CD4-positive, alpha-beta T cell treated with Interleukin-6 at 100 ng/mL for 8 hours (primary cell): Measurements from ENCODE around the gene CLASP1.
"Not testable (repeated sequence)": the region's sequence is repeated elsewhere in the genome, so short reads cannot be mapped to it uniquely, and the experiment has no call there.

Experiments used
- DNase-seq: peaks from one replicate; pipeline ENCODE4 v3.0.0-alpha.2; 2020; ENCODE audit warnings: mixed read lengths, low spot score

CLASP1 gene

DNA sequence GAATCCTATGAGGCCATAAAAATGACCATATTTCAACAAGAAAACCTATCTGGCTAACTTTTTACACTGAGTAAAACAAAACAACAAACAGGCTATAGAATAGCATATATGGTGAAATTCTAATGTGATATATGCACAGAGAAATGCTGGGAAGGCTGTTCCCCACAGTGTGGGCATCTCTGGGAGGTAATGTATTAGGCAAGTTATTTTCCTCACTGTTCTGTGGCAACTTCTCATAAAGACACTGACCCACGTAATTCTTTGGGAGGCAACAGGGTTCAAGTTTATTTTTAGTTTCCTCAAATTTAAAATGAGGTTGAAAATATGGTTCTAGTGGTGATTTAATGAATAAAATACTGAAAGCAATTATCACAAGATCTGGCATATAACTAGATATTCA is 71.9 kb downstream of the CLASP1 start:
- no peak for DNase-seq

DNA sequence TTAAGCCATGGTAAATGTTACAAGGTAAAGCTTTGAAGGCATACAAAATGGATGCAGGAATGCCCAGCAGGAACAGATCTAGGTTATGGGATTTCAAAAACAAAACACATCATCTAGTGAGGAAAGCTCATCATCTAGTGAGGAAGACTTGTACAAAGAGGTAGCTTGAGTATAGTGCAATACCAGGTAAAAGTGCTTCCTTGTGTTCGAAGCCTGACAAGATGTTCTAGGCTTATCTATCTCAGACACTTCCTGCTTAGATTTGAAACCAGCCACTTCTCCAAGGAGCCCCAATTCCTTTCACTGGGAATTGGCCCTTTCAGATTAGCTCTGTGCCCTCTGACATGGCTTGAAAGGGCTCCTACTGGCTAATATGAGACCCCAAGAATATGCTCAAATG is 73.0 kb downstream of the CLASP1 start:
- no peak for DNase-seq

DNA sequence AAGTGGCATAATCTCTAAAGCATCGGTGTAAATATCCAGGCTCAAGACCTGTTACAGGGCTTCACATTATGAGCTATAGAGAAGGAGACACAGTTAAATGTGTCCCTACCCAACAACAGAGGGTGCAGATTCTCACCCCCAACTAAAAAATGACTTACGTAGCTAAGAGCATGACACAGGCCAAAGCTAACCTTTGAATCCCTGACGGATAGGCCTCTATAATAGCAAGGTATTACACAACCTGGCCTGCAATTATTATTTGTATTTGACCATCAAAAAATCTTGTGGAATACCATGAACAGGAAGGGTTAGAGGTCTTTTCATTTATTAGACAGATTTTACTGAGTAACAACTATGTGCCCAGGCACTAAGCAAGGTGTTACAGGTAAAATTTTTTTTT is 73.5 kb downstream of the CLASP1 start:
- DNase-seq: no peak

DNA sequence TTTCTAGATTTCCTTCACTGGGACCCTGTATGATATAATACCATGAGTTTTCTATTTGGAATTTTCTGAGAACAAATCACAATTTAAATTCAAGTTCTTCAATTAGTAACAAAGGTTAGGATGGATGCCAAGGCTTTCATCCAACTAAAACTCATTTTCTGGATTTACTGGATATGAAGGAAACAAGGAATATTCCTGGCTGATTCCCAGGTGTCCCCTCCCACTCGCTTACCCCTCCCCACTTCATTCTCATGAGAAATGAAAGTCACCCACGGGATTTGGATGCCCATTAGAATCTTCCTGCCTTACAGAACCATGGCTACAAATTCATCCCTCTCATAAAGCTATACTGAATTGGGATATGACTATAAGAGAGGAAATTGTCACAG is 78.6 kb downstream of the CLASP1 start:
- DNase-seq: no peak

GRCh38 chr2:121570036-121570666 is 79.1 kb downstream of the CLASP1 start:
- no peak for DNase-seq

DNA sequence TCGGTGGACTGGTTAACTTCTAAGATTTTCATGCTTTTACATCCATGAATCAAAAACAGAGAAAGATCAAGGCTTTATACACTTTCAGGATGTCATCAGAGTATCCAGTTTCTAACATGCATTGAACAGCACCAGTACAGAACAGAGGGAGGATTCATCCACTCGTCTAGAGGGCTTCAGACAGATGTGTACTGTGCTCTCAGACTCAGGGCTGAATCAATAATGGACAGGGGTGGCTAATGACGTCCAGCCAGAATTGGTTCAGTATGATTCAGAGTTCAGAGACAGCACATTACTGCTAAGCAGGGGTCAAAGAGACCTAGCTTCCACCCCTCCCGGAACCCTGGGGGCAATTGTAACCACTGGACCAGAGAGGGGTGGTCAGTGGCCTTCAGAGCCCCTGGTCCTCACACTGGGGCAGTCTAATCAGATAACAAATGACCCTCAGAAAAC is 81.3 kb downstream of the CLASP1 start:
- DNase-seq: no peak

DNA sequence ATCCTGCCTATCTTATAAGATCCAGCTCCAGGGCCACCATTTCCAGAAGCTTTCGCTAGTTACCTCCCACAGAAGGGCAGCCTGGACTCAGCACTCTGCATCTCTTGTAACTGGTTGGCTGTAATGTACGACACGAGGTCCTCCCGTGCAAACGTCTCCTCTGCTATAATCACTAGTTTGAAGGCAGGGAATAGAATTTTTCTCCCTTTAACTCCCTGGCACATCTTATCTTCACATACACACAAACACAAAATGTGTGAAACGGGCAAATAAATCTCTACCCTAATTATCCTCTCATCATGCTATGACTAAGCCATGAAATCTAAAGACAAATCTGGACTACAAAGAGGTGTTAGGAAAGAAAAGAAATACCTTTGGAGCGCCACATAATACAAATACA is 81.8 kb downstream of the CLASP1 start:
- no peak for DNase-seq

DNA sequence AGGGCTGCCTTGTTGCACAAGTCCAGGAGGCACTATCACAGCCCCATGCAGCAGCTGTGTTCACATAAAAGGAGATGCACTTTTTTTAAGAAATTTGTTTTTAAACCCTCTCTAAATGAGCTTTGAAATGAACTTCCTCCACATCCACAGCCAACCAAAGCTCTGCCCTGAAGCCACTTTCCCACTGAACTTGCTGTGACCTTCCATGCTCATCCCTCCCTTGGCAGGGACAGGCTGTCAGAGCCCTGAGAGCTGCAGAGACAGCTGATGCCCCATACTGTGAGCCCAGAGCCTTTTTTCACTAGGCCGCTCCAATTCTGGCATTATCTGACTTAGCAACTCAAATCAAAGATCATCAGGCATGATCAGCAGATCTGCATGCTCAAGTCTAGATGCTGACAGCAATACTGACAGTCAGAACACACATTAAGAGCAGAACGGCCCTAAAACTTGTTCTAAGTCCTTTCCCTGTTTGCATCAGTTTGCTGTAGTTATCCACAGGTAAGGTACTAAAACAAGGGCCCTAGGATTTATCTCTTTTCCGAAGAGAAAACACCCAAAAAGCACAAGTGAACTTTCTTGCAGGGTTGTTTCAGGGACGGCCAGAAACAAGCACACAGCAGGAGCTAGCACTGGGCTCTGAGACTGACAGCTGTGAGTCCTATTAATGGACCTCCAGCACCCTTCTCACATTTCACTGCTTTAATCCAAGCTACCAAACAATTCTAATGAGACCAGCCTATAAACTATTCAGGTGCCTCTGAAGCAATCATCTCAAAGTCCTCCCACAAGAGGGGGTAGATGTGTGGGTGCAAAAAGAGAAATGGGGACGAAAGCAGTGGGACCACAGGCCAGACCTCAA is 83.6 kb downstream of the CLASP1 start:
- DNase-seq: no peak

GRCh38 chr2:121564905-121565304 is 84.4 kb downstream of the CLASP1 start:
- DNase-seq: no peak

- not testable (repeated sequence) for DNase-seq
Measured at GRCh38 chr2:121563754-121564153, 85.5 kb downstream of the CLASP1 start.

DNA sequence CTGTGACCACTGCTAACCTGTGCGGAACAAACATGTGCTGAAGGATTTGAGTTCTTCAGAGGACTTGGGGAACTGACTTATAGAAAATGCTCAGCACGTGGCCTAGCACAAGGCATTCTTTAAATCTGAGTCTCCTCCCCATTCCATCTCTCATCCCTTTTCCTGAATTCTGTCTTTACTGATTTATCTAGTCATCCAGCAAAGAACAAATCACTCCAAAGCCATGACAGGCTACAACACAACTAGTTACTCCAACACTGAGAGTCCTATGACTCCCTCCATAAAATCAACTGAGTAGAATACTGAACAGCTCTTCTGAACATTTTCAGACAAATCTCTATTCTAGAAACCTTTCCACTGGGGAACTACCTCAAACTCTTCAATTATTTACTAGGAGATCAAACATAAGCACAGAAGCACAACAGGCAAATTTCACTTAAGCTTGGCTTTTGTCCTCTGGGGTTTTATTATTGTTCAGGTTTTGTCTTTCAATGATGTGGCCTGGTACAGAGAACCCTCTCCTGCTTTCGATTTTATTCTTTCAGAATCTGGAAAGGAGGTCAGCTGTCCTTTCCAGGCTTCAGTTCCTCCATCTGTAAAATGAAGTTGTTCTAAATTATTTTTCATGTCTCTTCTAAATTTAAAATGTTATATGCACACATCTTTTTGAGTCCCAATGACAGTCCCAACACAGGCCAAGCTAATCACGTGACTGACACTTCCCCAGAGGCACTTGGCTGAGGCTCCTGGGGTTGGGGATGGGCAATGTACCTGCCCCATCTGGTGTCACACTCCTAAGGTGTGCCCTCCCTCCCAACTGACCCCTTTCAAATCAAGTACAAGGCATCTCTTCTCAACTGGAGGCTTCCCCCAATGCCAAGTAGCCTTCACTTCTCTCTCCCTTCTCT is 86.7 kb downstream of the CLASP1 start:
- DNase-seq: no peak

- no peak for DNase-seq
Measured at GRCh38 chr2:121561617-121562268, 87.5 kb downstream of the CLASP1 start.

DNA sequence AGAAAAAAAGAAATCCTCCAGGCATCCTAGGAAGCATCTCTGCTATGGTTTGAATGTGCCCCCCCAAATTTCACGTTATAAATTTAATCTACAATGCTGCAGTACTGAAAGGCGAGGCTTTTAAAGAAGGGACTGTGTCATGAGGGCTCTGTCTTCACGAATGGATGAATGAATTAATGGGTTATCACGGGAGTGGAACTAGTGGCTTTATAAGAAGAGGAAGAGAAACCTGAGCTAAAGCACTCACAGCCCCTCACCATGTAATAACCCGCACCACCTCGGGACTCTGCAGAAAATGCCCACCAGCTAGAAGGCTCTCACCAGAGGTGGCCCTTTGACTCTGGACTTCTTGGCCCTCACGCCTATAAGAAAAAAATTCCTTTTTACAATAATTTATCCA is 90.9 kb downstream of the CLASP1 start:
- DNase-seq: no peak

DNA sequence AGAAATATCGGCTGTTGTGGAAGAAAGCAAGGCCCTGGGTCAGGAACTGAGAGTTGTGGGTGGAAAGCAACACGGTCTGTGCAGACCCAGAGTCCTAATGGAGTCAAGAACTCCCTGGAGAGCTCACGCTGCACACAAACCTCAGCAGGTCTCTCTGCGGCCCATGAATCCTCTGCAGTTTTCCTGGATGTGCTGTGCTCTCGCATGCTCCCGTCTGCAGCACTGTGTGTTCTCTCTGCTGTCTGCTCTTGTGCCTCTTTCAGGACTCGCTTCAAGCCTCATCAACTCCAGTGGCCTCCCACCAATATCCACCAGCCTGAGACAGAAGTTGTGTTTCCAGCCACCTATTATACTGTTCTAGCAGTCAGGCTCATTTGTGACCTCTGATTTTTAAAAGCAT is 94.3 kb downstream of the CLASP1 start:
- no peak for DNase-seq

- not testable (repeated sequence) for DNase-seq
Measured at GRCh38 chr2:121552477-121553180, 96.6 kb downstream of the CLASP1 start.

DNA sequence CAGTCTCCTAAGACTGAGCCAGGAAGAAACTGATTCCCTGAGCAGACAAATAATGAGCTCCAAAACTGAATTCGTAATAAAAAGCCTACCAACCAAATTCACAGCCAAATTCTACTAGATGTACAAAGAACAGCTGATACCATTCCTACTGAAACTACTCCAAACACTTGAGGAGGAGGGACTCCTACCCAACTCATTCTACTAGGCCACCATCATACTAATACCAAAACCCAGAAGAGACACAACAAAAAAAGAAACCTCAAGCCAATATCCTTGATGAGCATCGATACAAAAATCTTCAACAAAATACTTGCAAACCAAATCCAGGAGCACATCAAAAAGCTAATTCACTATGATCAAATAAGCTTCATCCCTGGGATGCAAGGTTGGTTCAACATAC is 98.6 kb downstream of the CLASP1 start:
- DNase-seq: no peak

DNA sequence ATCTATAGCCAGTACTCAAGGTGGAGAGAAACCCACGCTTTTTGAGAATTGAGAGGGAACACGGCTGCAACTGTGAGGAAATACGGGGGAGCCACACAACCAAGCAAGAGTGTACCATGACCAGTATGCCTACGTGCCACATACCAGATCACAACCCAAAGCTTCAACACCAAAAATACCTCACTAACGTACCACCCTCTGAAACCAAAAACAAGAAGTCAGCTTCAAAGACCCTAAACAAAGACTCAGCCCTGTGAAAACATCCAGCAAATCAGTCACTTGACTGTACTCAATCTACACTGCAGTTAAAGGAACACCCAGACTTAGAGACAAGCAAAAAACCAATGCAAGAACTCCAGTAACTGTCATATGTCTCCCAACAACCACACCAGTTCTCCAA is 101.6 kb downstream of the CLASP1 start:
- no peak for DNase-seq

GRCh38 chr2:121545913-121546312 is 103.3 kb downstream of the CLASP1 start:
- no peak for DNase-seq

DNA sequence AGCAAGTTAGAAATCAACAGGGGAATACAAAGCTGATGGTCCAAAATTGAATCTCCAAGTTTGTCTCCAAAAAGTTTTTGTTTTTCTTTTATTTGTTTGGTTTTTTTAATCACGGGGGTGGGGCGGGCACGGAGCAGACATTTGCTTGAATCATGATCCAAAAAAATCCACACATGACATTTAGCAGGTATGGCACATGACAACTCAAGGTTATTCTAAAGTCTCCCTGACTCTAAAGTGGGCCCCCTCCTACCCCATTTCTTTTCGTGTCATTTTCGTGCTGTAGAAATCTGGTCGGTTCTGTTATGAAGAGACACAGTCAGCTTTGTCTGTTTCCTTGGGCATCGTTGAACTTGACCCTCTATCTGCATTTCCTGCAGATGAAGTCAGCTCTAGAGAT is 104.0 kb downstream of the CLASP1 start:
- no peak for DNase-seq

GRCh38 chr2:121541495-121541894 is 107.8 kb downstream of the CLASP1 start:
- DNase-seq: no peak

GRCh38 chr2:121539750-121540469 is 109.4 kb downstream of the CLASP1 start:
- DNase-seq: no peak
